OCI-LY1 (cell line): Measurements from ENCODE around the gene CCL14.
"Not testable (repeated sequence)": the region's sequence is repeated elsewhere in the genome, so short reads cannot be mapped to it uniquely, and the experiment has no call there.

ENCODE experiments used
- H2AFZ ChIP-seq: fragments of 200-600 bp; sonication (generic), shearing (Covaris generic); 2 replicates; pipeline ENCODE4 v1.6.0; 2014; ENCODE audit warnings: antibody characterized with exemption, mild to moderate bottlenecking, low read length
- H3F3A ChIP-seq: fragments of 200-600 bp; sonication (generic), shearing (Covaris generic); 2 replicates; pipeline ENCODE4 v1.6.0; 2014; ENCODE audit warnings: mild to moderate bottlenecking, antibody characterized with exemption, low read length, moderate library complexity; ENCODE audit not compliant: insufficient read depth
- H3K27ac ChIP-seq: fragments of 200-600 bp; sonication (generic); 2 replicates; pipeline ENCODE4 v1.5.1; 2014; ENCODE audit warnings: low read length, mixed run types, mild to moderate bottlenecking, low read depth; ENCODE audit not compliant: poor library complexity, severe bottlenecking
- H3K27me3 ChIP-seq: fragments of 200-600 bp; sonication (generic); 2 replicates; pipeline ENCODE4 v1.6.0; 2014; ENCODE audit warnings: antibody characterized with exemption, mild to moderate bottlenecking, low read length, moderate library complexity; ENCODE audit not compliant: insufficient read depth
- H3K36me3 ChIP-seq: fragments of 200-600 bp; sonication (generic); 2 replicates; pipeline ENCODE4 v1.6.1; 2014; ENCODE audit warnings: mild to moderate bottlenecking, antibody characterized with exemption, low read length, moderate library complexity, mixed read lengths; ENCODE audit not compliant: insufficient read depth
- H3K4me1 ChIP-seq: fragments of 200-600 bp; sonication (generic); 2 replicates; pipeline ENCODE4 v1.5.1; 2014; ENCODE audit warnings: mild to moderate bottlenecking, low read length, moderate library complexity; ENCODE audit not compliant: insufficient read depth, severe bottlenecking
- H3K4me2 ChIP-seq: fragments of 200-600 bp; sonication (generic), shearing (Covaris generic); 2 replicates; pipeline ENCODE4 v1.6.1; 2014; ENCODE audit warnings: low read length
- H3K4me3 ChIP-seq: fragments of 200-600 bp; sonication (generic); 2 replicates; pipeline ENCODE4 v1.5.1; 2014; ENCODE audit warnings: low read length, low read depth, mild to moderate bottlenecking, mixed read lengths; ENCODE audit not compliant: poor library complexity, severe bottlenecking
- H3K79me2 ChIP-seq: fragments of 200-600 bp; shearing (Covaris generic); 2 replicates; pipeline ENCODE4 v1.6.1; 2016; ENCODE audit warnings: mixed run types, low read length, mixed read lengths; ENCODE audit not compliant: insufficient read depth
- H3K9ac ChIP-seq: fragments of 200-600 bp; sonication (generic), shearing (Covaris generic); 2 replicates; pipeline ENCODE4 v1.6.1; 2014; ENCODE audit warnings: mild to moderate bottlenecking, low read length, mixed read lengths
- H3K9me2 ChIP-seq: fragments of 200-600 bp; sonication (generic), shearing (Covaris generic); 2 replicates; pipeline ENCODE4 v1.6.1; 2014; ENCODE audit warnings: low read depth, mild to moderate bottlenecking, low read length, mixed read lengths
- H3K9me3 ChIP-seq: fragments of 200-600 bp; shearing (Covaris generic); 2 replicates; pipeline ENCODE4 v1.6.1; 2014; ENCODE audit warnings: low read length, mixed read lengths
- H4K20me1 ChIP-seq: fragments of 200-600 bp; sonication (generic), shearing (Covaris generic); 2 replicates; pipeline ENCODE4 v1.6.0; 2016; ENCODE audit warnings: mild to moderate bottlenecking, low read length; ENCODE audit not compliant: insufficient read depth
- EZH2 ChIP-seq: fragments of 200-600 bp; sonication (generic), shearing (Covaris generic); IDR thresholded peaks from 2 replicates; pipeline ENCODE4 v1.8.0; 2017; ENCODE audit warnings: borderline replicate concordance, mixed run types, mild to moderate bottlenecking, antibody characterized with exemption, low read length, moderate library complexity, mixed read lengths
- TF ChIP-seq, protein P1 (sequence below): fragments of 200-600 bp; sonication (generic), shearing (Covaris generic); IDR thresholded peaks from 2 replicates; pipeline ENCODE4 v1.5.1; 2017; ENCODE audit warnings: mild to moderate bottlenecking, antibody characterized with exemption, low read length, moderate library complexity, mixed read lengths

Gene CCL14

DNA sequence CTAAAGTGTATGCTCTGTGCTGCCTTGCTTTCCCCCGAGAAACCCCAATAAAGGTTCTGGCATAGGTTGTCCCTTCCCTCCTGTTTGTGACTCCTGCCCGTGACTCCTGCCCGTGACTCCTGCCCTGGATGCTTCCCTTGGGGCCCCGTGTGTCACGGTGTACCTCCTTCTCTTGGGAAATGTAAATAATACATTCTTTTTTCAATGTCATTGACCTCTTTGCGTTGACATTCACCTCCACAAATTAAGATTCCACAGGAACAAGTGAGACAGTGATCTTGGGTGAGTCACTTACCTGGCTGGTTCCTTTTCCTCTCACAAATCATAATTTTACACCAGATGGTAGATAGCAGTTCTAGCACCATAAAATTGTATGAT lies 14.2 kb upstream of the CCL14 start:
- Histone ChIP-seq H3K4me1 (no peaks in the 10 kb centered on the region), H3K36me3 (no peaks in the 10 kb centered on the region), H3K79me2 (no peaks in the 10 kb centered on the region), H2AFZ (no peak overlapping the region), H3K4me2 (no peak overlapping the region), H3F3A (no peaks in the 10 kb centered on the region), H3K27ac (no peak overlapping the region), H3K9me3 (no peaks in the 10 kb centered on the region), H3K9me2 (no peaks in the 10 kb centered on the region), H3K4me3 (no peak overlapping the region), H3K27me3 (no peaks in the 10 kb centered on the region), H3K9ac (no peak overlapping the region), H4K20me1 (no peaks in the 10 kb centered on the region)
- TF ChIP-seq EZH2: no peak
- TF ChIP-seq, protein P1, sequence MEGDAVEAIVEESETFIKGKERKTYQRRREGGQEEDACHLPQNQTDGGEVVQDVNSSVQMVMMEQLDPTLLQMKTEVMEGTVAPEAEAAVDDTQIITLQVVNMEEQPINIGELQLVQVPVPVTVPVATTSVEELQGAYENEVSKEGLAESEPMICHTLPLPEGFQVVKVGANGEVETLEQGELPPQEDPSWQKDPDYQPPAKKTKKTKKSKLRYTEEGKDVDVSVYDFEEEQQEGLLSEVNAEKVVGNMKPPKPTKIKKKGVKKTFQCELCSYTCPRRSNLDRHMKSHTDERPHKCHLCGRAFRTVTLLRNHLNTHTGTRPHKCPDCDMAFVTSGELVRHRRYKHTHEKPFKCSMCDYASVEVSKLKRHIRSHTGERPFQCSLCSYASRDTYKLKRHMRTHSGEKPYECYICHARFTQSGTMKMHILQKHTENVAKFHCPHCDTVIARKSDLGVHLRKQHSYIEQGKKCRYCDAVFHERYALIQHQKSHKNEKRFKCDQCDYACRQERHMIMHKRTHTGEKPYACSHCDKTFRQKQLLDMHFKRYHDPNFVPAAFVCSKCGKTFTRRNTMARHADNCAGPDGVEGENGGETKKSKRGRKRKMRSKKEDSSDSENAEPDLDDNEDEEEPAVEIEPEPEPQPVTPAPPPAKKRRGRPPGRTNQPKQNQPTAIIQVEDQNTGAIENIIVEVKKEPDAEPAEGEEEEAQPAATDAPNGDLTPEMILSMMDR: no peak

DNA sequence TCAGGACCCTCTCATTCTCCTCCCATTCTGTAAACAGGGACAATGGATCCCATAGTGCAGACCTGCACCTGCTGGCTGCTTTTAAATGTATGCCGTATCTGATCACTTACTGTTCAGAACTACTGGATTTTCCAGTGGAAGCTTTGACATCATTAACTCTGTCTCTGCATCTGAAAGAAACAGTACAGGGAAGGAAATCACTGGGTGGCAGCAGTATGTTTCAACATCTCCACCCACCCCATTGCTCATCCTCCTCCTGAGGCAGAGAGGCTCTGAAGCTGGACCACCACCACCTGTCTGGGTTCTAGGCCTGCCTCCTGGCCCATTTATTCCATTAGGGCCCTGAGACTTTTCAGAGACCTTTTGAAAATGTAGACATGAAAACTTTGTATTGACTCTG lies 12.2 kb upstream of the CCL14 start:
- no peaks in the 10 kb centered on the region for H3K27me3 ChIP-seq
- no peak overlapping the region for H2AFZ ChIP-seq
- H3K9me2 ChIP-seq: no peaks in the 10 kb centered on the region
- no peak overlapping the region for H3K4me2 ChIP-seq
- H3K9ac ChIP-seq: no peak overlapping the region
- 0 out of 2 replicates have a peak, but pooled peaks cover 3% of the 10 kb centered on the region for H3K9me3 ChIP-seq
- no peak for TF ChIP-seq EZH2
- TF ChIP-seq, protein P1: no peak
- H3F3A ChIP-seq: no peaks in the 10 kb centered on the region
- no peaks in the 10 kb centered on the region for H3K79me2 ChIP-seq
- H3K4me1 ChIP-seq: no peaks in the 10 kb centered on the region
- H3K27ac ChIP-seq: no peak overlapping the region
- no peak overlapping the region for H3K4me3 ChIP-seq
- no peaks in the 10 kb centered on the region for H3K36me3 ChIP-seq
- H4K20me1 ChIP-seq: no peaks in the 10 kb centered on the region

DNA sequence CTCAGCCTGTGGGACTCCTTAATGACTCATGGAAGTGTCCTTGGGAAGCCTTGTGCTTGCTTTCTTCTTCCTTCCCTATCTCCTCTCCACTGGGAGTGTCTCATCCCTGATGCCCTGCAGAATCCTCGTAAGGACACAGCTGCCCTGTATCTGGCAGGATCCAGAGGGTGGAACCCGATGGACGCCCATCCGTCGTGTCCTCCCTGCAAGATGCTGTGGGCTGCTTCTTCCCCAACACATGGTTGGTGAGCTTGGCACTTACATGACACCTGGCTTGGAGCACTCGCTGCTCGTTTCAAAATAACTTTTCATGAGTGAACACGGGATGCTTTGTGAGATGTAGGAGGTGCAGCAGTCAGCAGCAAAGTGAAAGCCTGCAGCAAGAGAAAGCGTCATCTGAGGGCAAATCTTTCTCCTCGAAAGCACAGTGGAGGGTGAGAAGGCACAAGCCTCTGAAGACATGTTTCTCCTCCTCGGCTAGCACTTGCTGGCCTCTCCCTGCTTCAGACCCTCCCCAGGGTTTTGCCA lies 11.6 kb upstream of the CCL14 start:
- Histone ChIP-seq H2AFZ (no peak overlapping the region), H3F3A (no peaks in the 10 kb centered on the region), H3K36me3 (no peaks in the 10 kb centered on the region), H3K27me3 (no peaks in the 10 kb centered on the region), H3K4me3 (no peak overlapping the region), H4K20me1 (no peaks in the 10 kb centered on the region), H3K9ac (no peak overlapping the region), H3K79me2 (no peaks in the 10 kb centered on the region), H3K9me3 (0 out of 2 replicates have a peak, but pooled peaks cover 3% of the 10 kb centered on the region), H3K4me1 (no peaks in the 10 kb centered on the region), H3K27ac (no peak overlapping the region), H3K4me2 (no peak overlapping the region), H3K9me2 (no peaks in the 10 kb centered on the region)
- TF ChIP-seq, protein P1: no peak
- no peak for TF ChIP-seq EZH2

DNA sequence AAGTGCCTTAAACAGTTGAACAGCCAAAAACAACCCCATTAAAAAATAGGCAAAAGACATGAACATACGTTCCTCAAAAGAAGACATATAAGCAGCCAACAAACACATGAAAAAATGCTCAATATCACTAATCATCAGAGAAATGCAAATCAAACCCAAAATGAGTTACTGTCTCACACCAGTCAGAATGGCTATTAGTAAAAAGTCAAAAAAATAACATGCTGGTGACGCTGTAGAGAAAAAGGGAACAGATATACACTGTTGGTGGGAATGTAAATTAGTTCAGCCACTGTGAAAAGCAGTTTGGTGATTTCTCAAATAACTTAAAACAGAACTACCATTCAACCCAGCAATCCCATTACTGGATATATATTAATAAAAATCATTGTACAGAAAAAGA lies 8.8 kb upstream of the CCL14 start:
- not testable (repeated sequence) for H3K36me3 ChIP-seq, H3K4me1 ChIP-seq, H3F3A ChIP-seq, H4K20me1 ChIP-seq, H3K79me2 ChIP-seq, H3K4me2 ChIP-seq, H3K4me3 ChIP-seq, H3K9ac ChIP-seq, H3K9me3 ChIP-seq, H3K27me3 ChIP-seq, H2AFZ ChIP-seq, H3K27ac ChIP-seq, H3K9me2 ChIP-seq
